Common myeloid progenitor, CD34-positive (primary cell): ENCODE data around the gene KRT86.

Experiments
- CTCF ChIA-PET: fragments of 350-600 bp; sonication (Branson Sonifier 250); formaldehyde crosslinking; loops from one replicate; lab custom pipeline; 2021; ENCODE audit warnings: antibody characterized with exemption; lab: Charles Lee
- POLR2A ChIA-PET: fragments of 350-600 bp; sonication (Branson Sonifier 250); formaldehyde crosslinking; loops from one replicate; lab custom pipeline; 2021; ENCODE audit warnings: antibody characterized with exemption; lab: Charles Lee
- DNase-seq, 3 donors: peaks; one replicate each; pipeline versions ENCODE4 v3.0.0 to v3.0.0-alpha.2; 2013
- H3K27ac ChIP-seq, 2 experiments: 1 replicate in 1 of 2; 2 replicates in 1 of 2; pipeline ENCODE4 v1.7.0; 2013; ENCODE audit warnings: inconsistent platforms in 2 of 2, low read length in 2 of 2, mild to moderate bottlenecking in 2 of 2, low read depth in 1 of 2, moderate library complexity in 1 of 2; ENCODE audit not compliant: severe bottlenecking in 2 of 2, insufficient read depth in 1 of 2, poor library complexity in 1 of 2
- H3K27me3 ChIP-seq, 5 experiments: replicated peaks in 2 of 5; 1 replicate in 3 of 5; 2 replicates in 2 of 5; pipeline versions ENCODE4 v1.6.1 to v1.7.0; 2013; ENCODE audit warnings: low read length in 4 of 5, mild to moderate bottlenecking in 2 of 5, moderate library complexity in 2 of 5, inconsistent platforms in 1 of 5; ENCODE audit not compliant: insufficient read depth in 5 of 5, control insufficient read depth in 4 of 5
- H3K36me3 ChIP-seq, 4 experiments: 1 replicate in 2 of 4; 2 replicates in 2 of 4; pipeline versions ENCODE4 v1.6.1 to v1.7.0; 2013; ENCODE audit warnings: low read length in 3 of 4, control low read depth in 1 of 4, mild to moderate bottlenecking in 1 of 4; ENCODE audit not compliant: control insufficient read depth in 4 of 4, insufficient read depth in 4 of 4
- H3K4me1 ChIP-seq, 4 experiments: 1 replicate in 3 of 4; 2 replicates in 1 of 4; pipeline versions ENCODE4 v1.6.1 to v1.7.1; 2013; ENCODE audit warnings: low read length in 3 of 4, mild to moderate bottlenecking in 3 of 4, control low read depth in 1 of 4, inconsistent platforms in 1 of 4, moderate library complexity in 1 of 4; ENCODE audit not compliant: control insufficient read depth in 4 of 4, insufficient read depth in 4 of 4; ENCODE audit errors: control extremely low read depth in 1 of 4
- H3K4me3 ChIP-seq, 7 experiments: 1 replicate in 4 of 7; 2 replicates in 3 of 7; pipeline versions ENCODE4 v1.5.1 to v1.7.0; 2013; ENCODE audit warnings: mild to moderate bottlenecking in 7 of 7, low read length in 6 of 7, moderate library complexity in 6 of 7, inconsistent platforms in 2 of 7, low read depth in 2 of 7, control low read depth in 1 of 7; ENCODE audit not compliant: insufficient read depth in 4 of 7, control insufficient read depth in 1 of 7; ENCODE audit errors: extremely low read depth in 1 of 7
- H3K9me3 ChIP-seq, 5 experiments: 1 replicate in 4 of 5; 2 replicates in 1 of 5; pipeline versions ENCODE4 v1.6.1 to v1.7.1; 2013; ENCODE audit warnings: low read length in 4 of 5, mild to moderate bottlenecking in 2 of 5, inconsistent platforms in 1 of 5, low read depth in 1 of 5, moderate library complexity in 1 of 5; ENCODE audit not compliant: control insufficient read depth in 4 of 5, insufficient read depth in 2 of 5; ENCODE audit errors: control extremely low read depth in 1 of 5
- WGBS: methylation state at CpG from one replicate; pipeline ENCODE4 v1.1.5; 2013; ENCODE audit not compliant: insufficient coverage; 5-methylcytosine and 5-hydroxymethylcytosine counted together

The KRT86 gene

GRCh38 chr12:52349196-52349595 lies 74.8 kb downstream of the KRT86 start:
- peaks cover 0 to 19% (median 0%) of the 10 kb centered on the region in 5 experiments for H3K27me3 ChIP-seq
- H3K36me3 ChIP-seq = no peaks in the 10 kb centered on the region
- WGBS = 94% methylated on average over 5 of the region's 6 CpGs

GRCh38 chr12:52350021-52350620 lies 75.7 kb downstream of the KRT86 start:
- H3K4me1 ChIP-seq = peaks cover 0 to 18% (median 7%) of the 10 kb centered on the region in 4 experiments
- H3K27ac ChIP-seq = no peak overlapping the region
- WGBS = 94% methylated on average over 7 of the region's 8 CpGs
- ChIA-PET POLR2A (no interaction called here), CTCF (interaction anchor here (0.7 to 2.9 kb wide), 11 partner anchors 9 to 529 kb away, joined by 3 to 10 read pairs (median 4); no protein-coding TSS in a partner anchor)
- no peaks in the 10 kb centered on the region for H3K36me3 ChIP-seq
- no peak for DNase-seq
- no peaks in the 10 kb centered on the region for H3K9me3 ChIP-seq
- no peak overlapping the region for H3K4me3 ChIP-seq
- peaks cover 0 to 17% (median 0%) of the 10 kb centered on the region in 5 experiments for H3K27me3 ChIP-seq

More at GRCh38 chr12:52349196-52349595, 74.8 kb downstream of the KRT86 start:
- no peak for DNase-seq
- ChIA-PET CTCF (interaction anchor here (0.8 to 2.0 kb wide), 4 partner anchors 10 to 38 kb away, joined by 3 to 9 read pairs (median 4); no protein-coding TSS in a partner anchor), POLR2A (no interaction called here)
- Histone ChIP-seq H3K4me1 (peaks cover 0 to 18% (median 7%) of the 10 kb centered on the region in 4 experiments), H3K4me3 (no peak overlapping the region), H3K9me3 (no peaks in the 10 kb centered on the region), H3K27ac (no peak overlapping the region)

- Histone ChIP-seq H3K9me3 (no peaks in the 10 kb centered on the region), H3K4me1 (peaks cover 0 to 18% (median 7%) of the 10 kb centered on the region in 4 experiments), H3K27ac (no peak overlapping the region), H3K27me3 (peaks cover 0 to 16% (median 0%) of the 10 kb centered on the region in 5 experiments), H3K36me3 (no peaks in the 10 kb centered on the region), H3K4me3 (no peak overlapping the region)
- WGBS = 96% methylated on average over 4 of the region's 5 CpGs
- POLR2A ChIA-PET = no interaction called here
- CTCF ChIA-PET = interaction anchor here (0.7 to 2.9 kb wide), 13 partner anchors 9 to 528 kb away, joined by 3 to 10 read pairs (median 4); no protein-coding TSS in a partner anchor
- DNase-seq = no peak
These were observed 76.3 kb downstream of the KRT86 start for GRCh38 chr12:52350786-52351185.

- Histone ChIP-seq H3K4me3 (no peak overlapping the region), H3K27me3 (peaks cover 0 to 13% (median 0%) of the 10 kb centered on the region in 5 experiments), H3K27ac (no peak overlapping the region), H3K4me1 (peaks cover 0 to 18% (median 7%) of the 10 kb centered on the region in 4 experiments), H3K36me3 (no peaks in the 10 kb centered on the region), H3K9me3 (no peaks in the 10 kb centered on the region)
- ChIA-PET POLR2A (no interaction called here), CTCF (interaction anchor here (0.7 to 3.1 kb wide), 12 partner anchors 10 to 527 kb away, joined by 3 to 16 read pairs (median 6); no protein-coding TSS in a partner anchor)
- WGBS = 45% methylated on average over 6 of the region's 9 CpGs
- DNase-seq = peak; percentile 52 to 88 (median 87)
These were observed 77.0 kb downstream of the KRT86 start for GRCh38 chr12:52351196-52352059.

- no peak overlapping the region for H3K4me3 ChIP-seq
- no peaks in the 10 kb centered on the region for H3K9me3 ChIP-seq
- DNase-seq = no peak
- CTCF ChIA-PET = interaction anchor here (1.2 to 3.1 kb wide), 6 partner anchors 8 to 196 kb away, joined by 3 to 16 read pairs (median 6); no protein-coding TSS in a partner anchor
- H3K27ac ChIP-seq = no peak overlapping the region
- H3K27me3 ChIP-seq = peaks cover 0 to 13% (median 0%) of the 10 kb centered on the region in 5 experiments
- no peaks in the 10 kb centered on the region for H3K36me3 ChIP-seq
- POLR2A ChIA-PET = no interaction called here
- peaks cover 0 to 18% (median 7%) of the 10 kb centered on the region in 4 experiments for H3K4me1 ChIP-seq
- WGBS = no CpG with 5 or more reads among the region's 2 CpGs
These were observed 78.5 kb downstream of the KRT86 start for GRCh38 chr12:52352951-52353350.

GRCh38 chr12:52353766-52354165 lies 79.3 kb downstream of the KRT86 start:
- no peak overlapping the region for H3K27ac ChIP-seq
- CTCF ChIA-PET = interaction anchor here (1.8 to 3.1 kb wide), 2 partner anchors 8 to 19 kb away, joined by 6 to 16 read pairs; no protein-coding TSS in a partner anchor
- peaks cover 0 to 9% (median 0%) of the 10 kb centered on the region in 5 experiments for H3K27me3 ChIP-seq
- H3K4me3 ChIP-seq = no peak overlapping the region
- whole genome bisulfite sequencing = 100% methylated on average over 1 of the region's 3 CpGs
- POLR2A ChIA-PET = no interaction called here
- no peaks in the 10 kb centered on the region for H3K9me3 ChIP-seq
- H3K36me3 ChIP-seq = no peaks in the 10 kb centered on the region
- peaks cover 0 to 24% (median 7%) of the 10 kb centered on the region in 4 experiments for H3K4me1 ChIP-seq
- DNase-seq = no peak
